Measurements from ENCODE around the gene CDCA4.
A peak's percentile ranks its signal among the peaks of the same experiment; 100 is the strongest.
"Not testable (repeated sequence)": the region's sequence is repeated elsewhere in the genome, so short reads cannot be mapped to it uniquely, and the experiment has no call there.

The CDCA4 gene

GRCh38 chr14:105020815-105021655, at the start of gene CDCA4:
CDCA4 (minus strand) TSS chr14:105021083; CDS start chr14:105011929, 9,154 bp downstream.
- peaks cover 13% of the 10 kb centered on the region for H3K36me3 Mint-ChIP-seq
- H3K27ac Mint-ChIP-seq = peak within 1 kb of the TSS; percentile 97
- H3K4me3 Mint-ChIP-seq = peak within 1 kb of the TSS; percentile 100
- H3K9me3 Mint-ChIP-seq (ENCODE audit: low read depth) = no peaks in the 10 kb centered on the region
- H3K27me3 Mint-ChIP-seq = no peaks in the 10 kb centered on the region
- peaks cover 69% of the 10 kb centered on the region for H3K4me1 Mint-ChIP-seq (ENCODE audit: low read depth)

- H3K4me3 Mint-ChIP-seq = peak overlapping the region; percentile 58
- H3K4me1 Mint-ChIP-seq (ENCODE audit: low read depth) = peaks cover 53% of the 10 kb centered on the region
- peak overlapping the region; percentile 95 for H3K27ac Mint-ChIP-seq
- H3K9me3 Mint-ChIP-seq (ENCODE audit: low read depth) = no peaks in the 10 kb centered on the region
- no peaks in the 10 kb centered on the region for H3K27me3 Mint-ChIP-seq
- no peaks in the 10 kb centered on the region for H3K36me3 Mint-ChIP-seq
Measured at GRCh38 chr14:105069871-105070759, 49.2 kb upstream of the CDCA4 start.

GRCh38 chr14:105069522-105069870, 48.6 kb upstream of the CDCA4 start:
- H3K4me1 Mint-ChIP-seq (ENCODE audit: low read depth) = peaks cover 55% of the 10 kb centered on the region
- H3K27me3 Mint-ChIP-seq = no peaks in the 10 kb centered on the region
- no peaks in the 10 kb centered on the region for H3K36me3 Mint-ChIP-seq
- H3K9me3 Mint-ChIP-seq (ENCODE audit: low read depth) = no peaks in the 10 kb centered on the region
- peak overlapping the region; percentile 95 for H3K27ac Mint-ChIP-seq
- H3K4me3 Mint-ChIP-seq = peak overlapping the region; percentile 58

- Mint-ChIP-seq H3K36me3 (no peaks in the 10 kb centered on the region), H3K4me3 (peak overlapping the region; percentile 61), H3K9me3 (ENCODE audit: low read depth) (no peaks in the 10 kb centered on the region), H3K27me3 (no peaks in the 10 kb centered on the region), H3K4me1 (ENCODE audit: low read depth) (peaks cover 60% of the 10 kb centered on the region), H3K27ac (peak overlapping the region; percentile 90)
Measured at GRCh38 chr14:105068818-105069217, 47.9 kb upstream of the CDCA4 start.

- Mint-ChIP-seq H3K9me3 (ENCODE audit: low read depth) (no peaks in the 10 kb centered on the region), H3K4me1 (ENCODE audit: low read depth) (peaks cover 68% of the 10 kb centered on the region), H3K36me3 (no peaks in the 10 kb centered on the region), H3K4me3 (no peak overlapping the region), H3K27me3 (no peaks in the 10 kb centered on the region), H3K27ac (peak overlapping the region; percentile 94)
Measured at GRCh38 chr14:105067969-105068301, 47.1 kb upstream of the CDCA4 start.

GRCh38 chr14:105067140-105067968, 46.5 kb upstream of the CDCA4 start:
- peak overlapping the region; percentile 94 for H3K27ac Mint-ChIP-seq
- no peaks in the 10 kb centered on the region for H3K36me3 Mint-ChIP-seq
- no peaks in the 10 kb centered on the region for H3K27me3 Mint-ChIP-seq
- H3K4me3 Mint-ChIP-seq = peak overlapping the region; percentile 78
- no peaks in the 10 kb centered on the region for H3K9me3 Mint-ChIP-seq (ENCODE audit: low read depth)
- peaks cover 68% of the 10 kb centered on the region for H3K4me1 Mint-ChIP-seq (ENCODE audit: low read depth)

- peak overlapping the region; percentile 94 for H3K27ac Mint-ChIP-seq
- no peaks in the 10 kb centered on the region for H3K9me3 Mint-ChIP-seq (ENCODE audit: low read depth)
- no peaks in the 10 kb centered on the region for H3K27me3 Mint-ChIP-seq
- no peaks in the 10 kb centered on the region for H3K36me3 Mint-ChIP-seq
- peak overlapping the region; percentile 92 for H3K4me3 Mint-ChIP-seq
- H3K4me1 Mint-ChIP-seq (ENCODE audit: low read depth) = peaks cover 66% of the 10 kb centered on the region
Measured at GRCh38 chr14:105066240-105067071, 45.6 kb upstream of the CDCA4 start.

GRCh38 chr14:105065280-105066228, 44.7 kb upstream of the CDCA4 start, which contains the start of gene GPR132:
GPR132 (minus strand) TSS chr14:105065430; CDS start chr14:105055420, 10,010 bp downstream.
- Mint-ChIP-seq H3K27me3 (no peaks in the 10 kb centered on the region), H3K4me3 (peak within 1 kb of the TSS; percentile 92), H3K36me3 (no peaks in the 10 kb centered on the region), H3K27ac (peak within 1 kb of the TSS; percentile 94), H3K4me1 (ENCODE audit: low read depth) (peaks cover 65% of the 10 kb centered on the region), H3K9me3 (ENCODE audit: low read depth) (no peaks in the 10 kb centered on the region)

GRCh38 chr14:105064721-105065143, 43.8 kb upstream of the CDCA4 start:
- Mint-ChIP-seq H3K4me1 (ENCODE audit: low read depth) (peaks cover 63% of the 10 kb centered on the region), H3K4me3 (peak overlapping the region; percentile 92), H3K27ac (peak overlapping the region; percentile 94), H3K9me3 (ENCODE audit: low read depth) (no peaks in the 10 kb centered on the region), H3K27me3 (no peaks in the 10 kb centered on the region), H3K36me3 (no peaks in the 10 kb centered on the region)

- no peaks in the 10 kb centered on the region for H3K9me3 Mint-ChIP-seq (ENCODE audit: low read depth)
Measured at GRCh38 chr14:105064001-105064400, 43.1 kb upstream of the CDCA4 start.

GRCh38 chr14:105063506-105063905, 42.6 kb upstream of the CDCA4 start:
- Mint-ChIP-seq H3K4me3 (peak overlapping the region; percentile 92), H3K27ac (peak overlapping the region; percentile 94), H3K4me1 (ENCODE audit: low read depth) (peaks cover 63% of the 10 kb centered on the region)
- H3K9me3 Mint-ChIP-seq (ENCODE audit: low read depth); H3K27me3 Mint-ChIP-seq; H3K36me3 Mint-ChIP-seq: not testable (repeated sequence)

More at GRCh38 chr14:105064001-105064400, 43.1 kb upstream of the CDCA4 start:
- Mint-ChIP-seq H3K27ac (peak overlapping the region; percentile 94), H3K4me1 (ENCODE audit: low read depth) (peaks cover 64% of the 10 kb centered on the region), H3K4me3 (peak overlapping the region; percentile 92), H3K36me3 (no peaks in the 10 kb centered on the region), H3K27me3 (no peaks in the 10 kb centered on the region)

GRCh38 chr14:105063056-105063455, 42.2 kb upstream of the CDCA4 start:
- no peaks in the 10 kb centered on the region for H3K27me3 Mint-ChIP-seq
- H3K9me3 Mint-ChIP-seq (ENCODE audit: low read depth) = no peaks in the 10 kb centered on the region
- peak overlapping the region; percentile 92 for H3K4me3 Mint-ChIP-seq
- peak overlapping the region; percentile 98 for H3K27ac Mint-ChIP-seq
- peaks cover 65% of the 10 kb centered on the region for H3K4me1 Mint-ChIP-seq (ENCODE audit: low read depth)
- H3K36me3 Mint-ChIP-seq = no peaks in the 10 kb centered on the region

- H3K9me3 Mint-ChIP-seq (ENCODE audit: low read depth) = no peaks in the 10 kb centered on the region
- H3K4me1 Mint-ChIP-seq (ENCODE audit: low read depth) = peaks cover 61% of the 10 kb centered on the region
- no peaks in the 10 kb centered on the region for H3K27me3 Mint-ChIP-seq
- peak overlapping the region; percentile 92 for H3K4me3 Mint-ChIP-seq
- H3K27ac Mint-ChIP-seq = peak overlapping the region; percentile 98
- no peaks in the 10 kb centered on the region for H3K36me3 Mint-ChIP-seq
Measured at GRCh38 chr14:105062048-105062433, 41.2 kb upstream of the CDCA4 start.
